Endothelial cell of umbilical vein (primary cell): Measurements from ENCODE around the gene MYPN. TPM values are rescaled to one million over a fixed set of nuclear protein-coding genes. Genes with fewer than 3 reads are reported as not detected.

Experiments
- BruUV-seq: library from RNA; stranded (reverse); fragments of 400-500 nt; replicated peaks from 2 replicates; lab custom pipeline; 2021; lab: Mats Ljungman, UMichigan
- CTCF ChIA-PET: fragments of 300-600, 350-600 bp; sonication (Branson Sonifier 250); formaldehyde crosslinking; loops from one replicate; lab custom pipeline; 2021; ENCODE audit warnings: antibody characterized with exemption, inconsistent platforms; lab: Charles Lee
- POLR2A ChIA-PET: fragments of 300-600, 350-600 bp; sonication (Branson Sonifier 250); formaldehyde crosslinking; loops from one replicate; lab custom pipeline; 2021; ENCODE audit warnings: antibody characterized with exemption, inconsistent platforms; lab: Charles Lee
- DNase-seq: peaks from one replicate; pipeline ENCODE4 v3.0.0-alpha.2; 2011; ENCODE audit warnings: low read depth, low spot score
- FAIRE-seq: peaks from 2 replicates; lab custom pipeline; 2011; peaks lifted over from hg19 to GRCh38; lab: Jason Lieb, UNC
- H2AFZ ChIP-seq: 2 replicates; pipeline ENCODE4 v1.6.0; 2012; ENCODE audit warnings: low read depth, low read length, control low read depth, inconsistent platforms
- H3K27ac ChIP-seq: 2 replicates; pipeline ENCODE4 v1.5.1; 2011; ENCODE audit warnings: low read depth, mild to moderate bottlenecking, control low read depth, low read length, moderate library complexity; ENCODE audit not compliant: insufficient read depth
- H3K27me3 ChIP-seq, 2 experiments: 2 replicates each; pipeline versions ENCODE4 v1.6.0 to v1.6.1; 2011; ENCODE audit warnings: low read length in 2 of 2, mixed read lengths in 1 of 2; ENCODE audit not compliant: control insufficient read depth in 2 of 2, insufficient read depth in 2 of 2
- H3K36me3 ChIP-seq, 2 experiments: 2 replicates in 1 of 2; 3 replicates in 1 of 2; pipeline ENCODE4 v1.5.1; 2011; ENCODE audit warnings: low read length in 2 of 2, mild to moderate bottlenecking in 1 of 2, moderate library complexity in 1 of 2; ENCODE audit not compliant: control insufficient read depth in 2 of 2, insufficient read depth in 2 of 2; ENCODE audit errors: extremely low read depth in 1 of 2
- H3K4me1 ChIP-seq: 3 replicates; pipeline ENCODE4 v1.5.1; 2011; ENCODE audit warnings: mild to moderate bottlenecking, low read length; ENCODE audit not compliant: control insufficient read depth, insufficient read depth; ENCODE audit errors: extremely low read depth
- H3K4me2 ChIP-seq: 2 replicates; pipeline ENCODE4 v1.6.1; 2011; ENCODE audit warnings: low read length, control low read depth, mixed read lengths; ENCODE audit not compliant: insufficient read depth
- H3K4me3 ChIP-seq, 3 experiments: fragments of 200-600 bp in 1 of 3; sonication (generic), shearing (Covaris generic) in 1 of 3; replicated peaks in 1 of 3; 2 replicates each; pipeline ENCODE4 v1.5.1; 2011 to 2016; ENCODE audit warnings: control low read depth in 3 of 3, low read length in 3 of 3, mild to moderate bottlenecking in 2 of 3, inconsistent platforms in 1 of 3, low read depth in 1 of 3, moderate library complexity in 1 of 3; ENCODE audit not compliant: insufficient read depth in 1 of 3
- H3K79me2 ChIP-seq: 2 replicates; pipeline ENCODE4 v1.6.0; 2012; ENCODE audit warnings: low read length, inconsistent platforms; ENCODE audit not compliant: control insufficient read depth, insufficient read depth
- H3K9ac ChIP-seq: replicated peaks from 2 replicates; pipeline ENCODE3; 2011; ENCODE audit warnings: low read length, control low read depth; ENCODE audit not compliant: insufficient read depth; ENCODE audit errors: extremely low read depth
- H3K9me1 ChIP-seq: replicated peaks from 3 replicates; pipeline ENCODE4 v1.6.0; 2011; ENCODE audit warnings: mild to moderate bottlenecking, low read length; ENCODE audit not compliant: control insufficient read depth, insufficient read depth; ENCODE audit errors: extremely low read depth
- H3K9me3 ChIP-seq: replicated peaks from 2 replicates; pipeline ENCODE4 v1.5.1; 2012; ENCODE audit warnings: low read length, inconsistent platforms; ENCODE audit not compliant: control insufficient read depth, insufficient read depth
- H4K20me1 ChIP-seq: replicated peaks from 2 replicates; pipeline ENCODE3; 2011; ENCODE audit warnings: mild to moderate bottlenecking, low read length; ENCODE audit not compliant: control insufficient read depth, insufficient read depth; ENCODE audit errors: extremely low read depth
- EZH2 ChIP-seq: IDR thresholded peaks from 2 replicates; pipeline ENCODE4 v1.6.1; 2012; ENCODE audit warnings: borderline replicate concordance, low read depth, mild to moderate bottlenecking, moderate library complexity, low read length, inconsistent platforms; ENCODE audit not compliant: severe bottlenecking
- FOS ChIP-seq: IDR thresholded peaks from 2 replicates; pipeline ENCODE4 v1.6.1; 2011; ENCODE audit warnings: mild to moderate bottlenecking, low read length, moderate library complexity, borderline replicate concordance; ENCODE audit not compliant: insufficient read depth
- GATA2 ChIP-seq: IDR thresholded peaks from 2 replicates; pipeline ENCODE4 v1.7.0; 2011; ENCODE audit warnings: low read depth, mild to moderate bottlenecking, moderate library complexity, mixed read lengths, low read length; ENCODE audit not compliant: insufficient read length, insufficient read depth
- JUN ChIP-seq: IDR thresholded peaks from 2 replicates; pipeline ENCODE4 v1.6.1; 2011; ENCODE audit warnings: borderline replicate concordance, low read depth; ENCODE audit not compliant: insufficient read length, insufficient read depth
- MYC ChIP-seq: IDR thresholded peaks from one replicate; pipeline ENCODE4 v1.6.1; 2011; ENCODE audit warnings: mild to moderate bottlenecking, low read depth, low read length
- POLR2A ChIP-seq: IDR thresholded peaks from 2 replicates; pipeline ENCODE4 v1.6.1; 2012; ENCODE audit warnings: low read depth, mild to moderate bottlenecking, control low read depth, low read length
- POLR2AphosphoS5 ChIP-seq: IDR thresholded peaks from 2 replicates; pipeline ENCODE4 v1.6.1; 2012; ENCODE audit warnings: low read depth, mild to moderate bottlenecking, control low read depth, low read length, moderate library complexity; ENCODE audit not compliant: insufficient read depth
- dilution Hi-C: fragments of 300-500 bp; cut with MboI; formaldehyde crosslinking; loops from one replicate; pipeline ENCODE4 v1.15.0; 2019; ENCODE audit warnings: low sequenced_read_pairs; ENCODE audit not compliant: extremely low pct_ligation_motif_present
- intact Hi-C: fragments of 100-400 bp; cut with micrococcal nuclease; formaldehyde crosslinking; loops from one replicate; pipeline ENCODE4 v1.10.0; 2022
- polyA plus RNA-seq, 4 experiments: library from polyadenylated mRNA; depleted of rRNA in 3 of 4; stranded (reverse) in 3 of 4; unstranded in 1 of 4; fragments of >200 nt; gene quantifications; 2 replicates each; pipeline versions ENCODE4 v1.2.1 to v1.2.3, GENCODE V29; 2011 to 2012; ENCODE audit warnings: missing spikeins in 1 of 4
- total RNA-seq: library from RNA; stranded (reverse); gene quantifications from 2 replicates; pipeline ENCODE4 v1.2.3, GENCODE V29; 2021
- TF ChIP-seq, protein P1 (sequence below), 2 donors: IDR thresholded peaks; 1 replicate in 1 of 2; 2 replicates in 1 of 2; pipeline ENCODE4 v1.5.1; 2011; ENCODE audit warnings: low read length in 2 of 2, mild to moderate bottlenecking in 2 of 2, moderate library complexity in 2 of 2, control low read depth in 1 of 2, inconsistent platforms in 1 of 2, low read depth in 1 of 2; ENCODE audit not compliant: insufficient read depth in 1 of 2; ENCODE audit errors: extremely low read depth in 1 of 2
- TF ChIP-seq, protein P2 (sequence below): IDR thresholded peaks from 2 replicates; pipeline ENCODE4 v1.6.1; 2011; ENCODE audit not compliant: insufficient read depth, insufficient read length

MYPN gene
- total and polyA plus RNA-seq, 2 donors (not counting 3 experiments of a cell fraction or from before 2014, with no cell fraction given): 0.01 TPM; not detected in 1

DNA sequence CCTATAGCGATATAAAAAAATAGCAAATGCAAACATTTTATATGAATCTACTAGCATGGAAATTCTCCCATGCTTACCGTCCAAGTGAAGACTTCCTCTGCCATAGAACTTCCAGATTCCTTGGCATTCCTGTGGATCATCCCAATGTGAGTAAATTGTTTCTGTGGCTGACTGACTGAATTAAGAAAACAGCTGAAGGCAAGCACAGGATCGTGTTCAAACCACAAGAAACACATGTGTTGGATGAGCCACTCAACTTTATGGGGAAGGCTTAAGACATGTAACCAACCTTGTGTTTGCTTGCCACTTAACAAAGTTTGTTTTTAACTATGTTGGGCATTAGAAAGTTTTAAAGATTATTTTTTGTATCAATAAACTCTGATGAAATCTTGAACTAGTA is 2.6 kb upstream of the MYPN start:
- ChIA-PET POLR2A (interaction anchor here (0.6 kb wide), 1 partner anchor 824 kb away, joined by 6 read pairs; no protein-coding TSS in a partner anchor), CTCF (interaction anchor here (0.6 to 1.2 kb wide), 5 partner anchors 9 to 251 kb away, joined by 3 to 8 read pairs (median 4); no protein-coding TSS in a partner anchor)
- intact Hi-C loops (no loop called here), dilution Hi-C loops (no loop called here)
- H3K9me3 ChIP-seq: no peaks in the 10 kb centered on the region
- no peaks in the 10 kb centered on the region for H3K36me3 ChIP-seq
- no peaks in the 10 kb centered on the region for H3K27me3 ChIP-seq
- FAIRE-seq: peak; percentile 12
- H3K27ac ChIP-seq: no peak overlapping the region
- no peaks in the 10 kb centered on the region for H4K20me1 ChIP-seq
- no peak overlapping the region for H3K4me3 ChIP-seq
- H2AFZ ChIP-seq: no peak overlapping the region
- H3K9ac ChIP-seq: no peak overlapping the region
- no peaks in the 10 kb centered on the region for H3K79me2 ChIP-seq
- H3K4me2 ChIP-seq: peak overlapping the region; percentile 47
- BruUV-seq: no TSS peak
- TF ChIP-seq, protein P1, sequence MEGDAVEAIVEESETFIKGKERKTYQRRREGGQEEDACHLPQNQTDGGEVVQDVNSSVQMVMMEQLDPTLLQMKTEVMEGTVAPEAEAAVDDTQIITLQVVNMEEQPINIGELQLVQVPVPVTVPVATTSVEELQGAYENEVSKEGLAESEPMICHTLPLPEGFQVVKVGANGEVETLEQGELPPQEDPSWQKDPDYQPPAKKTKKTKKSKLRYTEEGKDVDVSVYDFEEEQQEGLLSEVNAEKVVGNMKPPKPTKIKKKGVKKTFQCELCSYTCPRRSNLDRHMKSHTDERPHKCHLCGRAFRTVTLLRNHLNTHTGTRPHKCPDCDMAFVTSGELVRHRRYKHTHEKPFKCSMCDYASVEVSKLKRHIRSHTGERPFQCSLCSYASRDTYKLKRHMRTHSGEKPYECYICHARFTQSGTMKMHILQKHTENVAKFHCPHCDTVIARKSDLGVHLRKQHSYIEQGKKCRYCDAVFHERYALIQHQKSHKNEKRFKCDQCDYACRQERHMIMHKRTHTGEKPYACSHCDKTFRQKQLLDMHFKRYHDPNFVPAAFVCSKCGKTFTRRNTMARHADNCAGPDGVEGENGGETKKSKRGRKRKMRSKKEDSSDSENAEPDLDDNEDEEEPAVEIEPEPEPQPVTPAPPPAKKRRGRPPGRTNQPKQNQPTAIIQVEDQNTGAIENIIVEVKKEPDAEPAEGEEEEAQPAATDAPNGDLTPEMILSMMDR (IDR thresholded peaks at IDR 0.05; ENCODE audit: extremely low read depth in 1 of 2, insufficient read depth in 1 of 2, low read depth in 1 of 2, low read length in 2 of 2): no peak
- TF ChIP-seq, protein P2, sequence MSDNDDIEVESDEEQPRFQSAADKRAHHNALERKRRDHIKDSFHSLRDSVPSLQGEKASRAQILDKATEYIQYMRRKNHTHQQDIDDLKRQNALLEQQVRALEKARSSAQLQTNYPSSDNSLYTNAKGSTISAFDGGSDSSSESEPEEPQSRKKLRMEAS: no peak
- TF ChIP-seq MYC: no peak
- TF ChIP-seq FOS: no peak
- TF ChIP-seq POLR2A: no peak
- TF ChIP-seq JUN: no peak
- TF ChIP-seq GATA2: no peak
- no peak for TF ChIP-seq EZH2
- TF ChIP-seq POLR2AphosphoS5: no peak
- H3K4me1 ChIP-seq: peaks cover 6% of the 10 kb centered on the region
- DNase-seq: no peak
- H3K9me1 ChIP-seq: no peaks in the 10 kb centered on the region
